SK-N-SH (cell line): ENCODE measurements around the gene SRGAP1.

Source experiments
- EP300 ChIP-seq, 2 experiments: IDR thresholded peaks; 2 replicates each; pipeline versions ENCODE4 v1.4.0 to v1.6.1; 2012; ENCODE audit warnings: borderline replicate concordance in 1 of 2, low read depth in 1 of 2, low read length in 1 of 2
- MAX ChIP-seq: IDR thresholded peaks from 2 replicates; pipeline ENCODE4 v1.4.0; 2012; ENCODE audit warnings: low read depth
- POLR2AphosphoS5 ChIP-seq: IDR thresholded peaks from 2 replicates; pipeline ENCODE4 v1.6.1; 2012; ENCODE audit warnings: low read depth, low read length
- SIN3A ChIP-seq: IDR thresholded peaks from 2 replicates; pipeline ENCODE4 v1.6.1; 2012; ENCODE audit warnings: low read depth, mild to moderate bottlenecking, low read length, moderate library complexity, borderline replicate concordance
- USF1 ChIP-seq: IDR thresholded peaks from 2 replicates; pipeline ENCODE4 v1.4.0; 2012; ENCODE audit warnings: low read depth, borderline replicate concordance
- USF2 ChIP-seq: fragments of 150-350 bp; IDR thresholded peaks from 2 replicates; pipeline ENCODE4 v1.6.1; 2017; ENCODE audit warnings: antibody characterized with exemption, low read length, low read depth, borderline replicate concordance

GRCh38 chr12:64172143-64172970 lies 327.9 kb downstream of the SRGAP1 start:
- TF ChIP-seq POLR2AphosphoS5 = no peak
- TF ChIP-seq USF2 = no peak
- no peak for TF ChIP-seq SIN3A
- TF ChIP-seq MAX = no peak
- no peak for TF ChIP-seq USF1
- no peak for TF ChIP-seq EP300 (IDR thresholded peaks at IDR 0.05; ENCODE audit: borderline replicate concordance in 1 of 2, low read depth in 1 of 2, low read length in 1 of 2)
